GM10248 (cell line): ENCODE results near the gene FUT3.

ENCODE experiments used
- CTCF ChIA-PET: fragments of 300-600 bp; sonication (Branson Sonifier 250); formaldehyde crosslinking; extraction: SDS; loops from one replicate; lab custom pipeline; 2021; ENCODE audit warnings: antibody characterized with exemption; lab: Yijun Ruan, JAX
- POLR2A ChIA-PET: fragments of 350-650 bp; sonication (Branson Sonifier 250); formaldehyde crosslinking; extraction: SDS; loops from one replicate; lab custom pipeline; 2020; ENCODE audit warnings: antibody characterized with exemption; lab: Yijun Ruan, JAX
- DNase-seq: peaks from one replicate; pipeline ENCODE4 v3.0.0; 2012; ENCODE audit errors: extremely low spot score
- TF ChIP-seq, protein P1 (sequence below): IDR thresholded peaks from 2 replicates; pipeline ENCODE4 v1.5.1; 2012; ENCODE audit warnings: mild to moderate bottlenecking, low read depth; ENCODE audit errors: extremely low read depth, missing control alignments, control extremely low read depth

FUT3 gene

GRCh38 chr19:5873617-5874199, 22.5 kb upstream of the FUT3 start:
- ChIA-PET POLR2A (no interaction called here), CTCF (no interaction called here)
- TF ChIP-seq, protein P1, sequence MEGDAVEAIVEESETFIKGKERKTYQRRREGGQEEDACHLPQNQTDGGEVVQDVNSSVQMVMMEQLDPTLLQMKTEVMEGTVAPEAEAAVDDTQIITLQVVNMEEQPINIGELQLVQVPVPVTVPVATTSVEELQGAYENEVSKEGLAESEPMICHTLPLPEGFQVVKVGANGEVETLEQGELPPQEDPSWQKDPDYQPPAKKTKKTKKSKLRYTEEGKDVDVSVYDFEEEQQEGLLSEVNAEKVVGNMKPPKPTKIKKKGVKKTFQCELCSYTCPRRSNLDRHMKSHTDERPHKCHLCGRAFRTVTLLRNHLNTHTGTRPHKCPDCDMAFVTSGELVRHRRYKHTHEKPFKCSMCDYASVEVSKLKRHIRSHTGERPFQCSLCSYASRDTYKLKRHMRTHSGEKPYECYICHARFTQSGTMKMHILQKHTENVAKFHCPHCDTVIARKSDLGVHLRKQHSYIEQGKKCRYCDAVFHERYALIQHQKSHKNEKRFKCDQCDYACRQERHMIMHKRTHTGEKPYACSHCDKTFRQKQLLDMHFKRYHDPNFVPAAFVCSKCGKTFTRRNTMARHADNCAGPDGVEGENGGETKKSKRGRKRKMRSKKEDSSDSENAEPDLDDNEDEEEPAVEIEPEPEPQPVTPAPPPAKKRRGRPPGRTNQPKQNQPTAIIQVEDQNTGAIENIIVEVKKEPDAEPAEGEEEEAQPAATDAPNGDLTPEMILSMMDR = no peak
- DNase-seq = no peak

- TF ChIP-seq, protein P1 = no peak
- CTCF ChIA-PET = no interaction called here
- POLR2A ChIA-PET = interaction anchor here (0.6 kb wide), 1 partner anchor 669 kb away, joined by 7 read pairs; no protein-coding TSS in a partner anchor
- no peak for DNase-seq
Observed at GRCh38 chr19:5870986-5871394, 19.7 kb upstream of the FUT3 start.

GRCh38 chr19:5867201-5868136, 16.2 kb upstream of the FUT3 start:
- DNase-seq = no peak
- ChIA-PET POLR2A (no interaction called here), CTCF (no interaction called here)

DNA sequence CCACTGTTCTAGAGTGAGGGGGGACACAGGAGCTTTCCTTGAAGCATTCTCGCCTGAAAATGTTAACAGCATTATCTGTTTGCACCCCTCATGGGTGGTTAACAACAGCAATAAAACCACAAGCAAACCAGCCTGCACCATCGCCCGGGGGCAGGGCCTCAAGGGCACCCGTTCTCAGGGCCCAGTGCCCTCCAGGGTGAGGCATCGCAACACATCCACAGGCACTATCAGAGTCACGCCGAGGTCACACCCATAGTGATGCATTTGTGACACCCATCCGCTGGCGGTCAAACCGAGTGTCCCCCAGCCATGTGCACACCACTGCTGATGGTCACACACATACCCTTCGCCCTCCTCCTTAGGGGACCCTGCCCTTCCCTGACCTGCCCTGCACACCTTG, 14.5 kb upstream of the FUT3 start:
- POLR2A ChIA-PET = no interaction called here
- CTCF ChIA-PET = no interaction called here
- TF ChIP-seq, protein P1 = no peak
- no peak for DNase-seq

More at GRCh38 chr19:5867201-5868136, 16.2 kb upstream of the FUT3 start:
- TF ChIP-seq, protein P1 = no peak

DNA sequence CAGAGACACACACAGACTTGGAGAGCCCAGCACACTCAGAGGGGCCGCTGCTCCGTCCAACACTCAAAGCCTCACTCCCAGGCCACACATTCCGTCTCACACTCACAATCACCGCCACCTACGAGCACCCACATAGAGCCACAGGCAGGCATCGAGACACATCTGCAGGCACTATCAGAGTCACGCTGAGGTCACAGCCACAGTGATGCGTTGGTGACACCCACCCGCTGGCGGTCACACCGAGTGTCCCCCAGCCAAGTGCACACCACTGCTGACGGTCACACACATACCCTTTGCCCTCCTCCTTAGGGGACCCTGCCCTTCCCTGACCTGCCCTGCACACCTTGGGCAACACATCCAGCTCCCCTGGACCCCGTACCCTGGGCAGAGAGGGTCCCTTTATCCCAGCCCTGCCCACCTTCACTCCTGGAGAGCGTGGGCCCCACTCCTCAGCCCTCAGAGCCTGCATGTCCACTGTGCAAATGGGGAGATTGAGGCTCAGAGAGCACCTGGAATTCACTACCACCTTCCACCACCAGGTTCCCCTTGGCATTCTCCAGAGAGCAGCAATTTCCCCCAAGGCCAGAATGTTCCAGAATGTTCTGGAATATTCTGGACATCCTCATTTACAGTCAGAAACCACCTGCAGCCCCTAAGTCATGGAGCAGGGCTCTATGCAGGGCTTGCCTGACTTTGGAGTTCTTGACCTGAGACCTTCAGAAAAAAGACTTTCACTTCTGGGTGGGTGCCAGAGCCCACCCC, 13.7 kb upstream of the FUT3 start:
- POLR2A ChIA-PET = no interaction called here
- TF ChIP-seq, protein P1 = no peak
- DNase-seq = no peak
- CTCF ChIA-PET = no interaction called here

DNA sequence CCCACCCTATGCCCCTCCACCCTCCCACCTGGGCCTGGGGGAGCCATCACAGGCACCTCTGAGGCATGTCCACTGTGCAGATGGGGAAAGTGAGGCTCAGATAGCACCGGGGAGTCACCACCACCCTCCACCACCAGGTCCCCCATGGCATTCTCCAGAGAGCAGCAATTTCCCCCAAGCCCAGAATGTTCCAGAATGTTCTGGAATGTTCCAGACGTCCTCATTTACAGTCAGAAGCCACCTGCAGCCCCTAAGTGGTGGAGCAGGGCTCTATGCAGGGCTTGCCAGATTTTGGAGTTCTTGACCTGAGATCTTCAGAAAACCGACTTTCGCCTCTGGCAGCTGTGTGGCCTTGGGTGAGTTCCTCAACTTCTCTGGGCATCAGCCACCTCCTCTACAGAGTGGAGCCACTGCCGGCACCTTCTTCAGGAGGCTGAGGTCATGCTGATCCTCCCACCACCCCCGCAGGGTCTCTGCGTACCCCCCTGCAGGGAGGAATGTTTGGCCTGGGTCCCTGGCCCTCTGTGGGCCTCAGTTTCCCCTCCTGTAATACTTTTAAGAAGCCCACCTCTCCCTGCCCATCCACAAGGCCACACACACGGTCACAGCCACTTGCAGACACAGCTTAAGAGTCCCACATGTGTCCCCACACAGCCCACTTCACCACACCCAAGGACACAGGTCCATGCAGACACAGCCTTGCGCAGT, 12.9 kb upstream of the FUT3 start:
- CTCF ChIA-PET = no interaction called here

More for the DNA sequence above, 12.9 kb upstream of the FUT3 start:
- DNase-seq = no peak
- TF ChIP-seq, protein P1 = no peak
- POLR2A ChIA-PET = no interaction called here
